ENCODE measurements around the gene TTC3.

GRCh38 chr21:37184784-37185593, 111.9 kb downstream of the TTC3 start:
- TF ChIP-seq ELF4 (IDR thresholded peaks at IDR 0.05) (no peak), ZNF384 (IDR thresholded peaks at IDR 0.05) (no peak), SP1 (IDR thresholded peaks at IDR 0.05) (no peak), CTBP1 (IDR thresholded peaks at IDR 0.05; ENCODE audit: borderline replicate concordance) (no peak), ARNT (IDR thresholded peaks at IDR 0.05) (no peak), FOXM1 (IDR thresholded peaks at IDR 0.05; ENCODE audit: borderline replicate concordance) (no peak), SUZ12 (IDR thresholded peaks at IDR 0.05) (no peak), PKNOX1 (IDR thresholded peaks at IDR 0.05) (no peak), FOXA1 (IDR thresholded peaks at IDR 0.05) (no peak), NFRKB (IDR thresholded peaks at IDR 0.05) (no peak), BHLHE40 (IDR thresholded peaks at IDR 0.05; ENCODE audit: borderline replicate concordance) (no peak), HDGF (IDR thresholded peaks at IDR 0.05; ENCODE audit: borderline replicate concordance) (no peak), FOXK2 (IDR thresholded peaks at IDR 0.05) (no peak), TARDBP (IDR thresholded peaks at IDR 0.05) (no peak)
